Measurements from ENCODE around the gene MED27.

DNA sequence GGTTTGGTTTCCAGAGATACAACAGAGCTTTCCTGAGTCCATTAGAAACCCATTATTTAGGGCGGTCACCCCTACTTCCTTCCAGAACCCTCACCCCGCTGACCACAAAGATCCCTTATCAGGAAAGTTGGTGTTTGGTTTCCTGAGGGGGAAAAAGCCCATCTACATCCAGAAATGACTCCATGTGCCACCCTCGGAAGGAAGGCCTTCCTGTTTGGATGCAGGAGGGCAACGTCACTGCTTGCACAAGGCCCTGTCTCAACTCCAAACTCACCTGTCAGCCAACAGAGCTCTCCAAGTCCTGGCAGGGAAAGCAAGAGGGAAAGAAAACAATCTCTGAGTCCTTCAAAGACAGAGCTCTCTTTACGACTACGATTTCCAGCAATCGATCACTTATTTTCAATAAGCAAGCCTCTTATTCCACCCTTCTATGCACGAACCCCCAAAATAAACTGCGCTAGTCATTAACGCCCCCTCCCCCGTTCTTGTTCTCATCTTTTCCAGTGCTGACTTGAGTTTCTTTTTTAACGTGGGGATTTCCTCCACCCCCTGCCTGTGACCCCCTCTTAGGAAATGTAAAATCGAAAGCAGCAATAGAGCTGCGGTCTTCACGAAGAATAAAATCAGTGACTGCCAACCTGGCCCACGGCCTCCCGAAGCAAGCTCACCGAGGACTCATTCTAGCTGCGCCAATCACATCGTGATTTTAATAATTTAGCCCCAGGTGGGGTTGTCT, 46.4 kb upstream of the MED27 start:
- TF ChIP-seq, protein P1, sequence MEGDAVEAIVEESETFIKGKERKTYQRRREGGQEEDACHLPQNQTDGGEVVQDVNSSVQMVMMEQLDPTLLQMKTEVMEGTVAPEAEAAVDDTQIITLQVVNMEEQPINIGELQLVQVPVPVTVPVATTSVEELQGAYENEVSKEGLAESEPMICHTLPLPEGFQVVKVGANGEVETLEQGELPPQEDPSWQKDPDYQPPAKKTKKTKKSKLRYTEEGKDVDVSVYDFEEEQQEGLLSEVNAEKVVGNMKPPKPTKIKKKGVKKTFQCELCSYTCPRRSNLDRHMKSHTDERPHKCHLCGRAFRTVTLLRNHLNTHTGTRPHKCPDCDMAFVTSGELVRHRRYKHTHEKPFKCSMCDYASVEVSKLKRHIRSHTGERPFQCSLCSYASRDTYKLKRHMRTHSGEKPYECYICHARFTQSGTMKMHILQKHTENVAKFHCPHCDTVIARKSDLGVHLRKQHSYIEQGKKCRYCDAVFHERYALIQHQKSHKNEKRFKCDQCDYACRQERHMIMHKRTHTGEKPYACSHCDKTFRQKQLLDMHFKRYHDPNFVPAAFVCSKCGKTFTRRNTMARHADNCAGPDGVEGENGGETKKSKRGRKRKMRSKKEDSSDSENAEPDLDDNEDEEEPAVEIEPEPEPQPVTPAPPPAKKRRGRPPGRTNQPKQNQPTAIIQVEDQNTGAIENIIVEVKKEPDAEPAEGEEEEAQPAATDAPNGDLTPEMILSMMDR (IDR thresholded peaks at IDR 0.05) = no peak
- TF ChIP-seq POLR2A (IDR thresholded peaks at IDR 0.05) = no peak
